Measurements from ENCODE around the gene ANO9. TPM values are rescaled to one million over a fixed set of nuclear protein-coding genes. Genes with fewer than 3 reads are reported as not detected.
"Not testable (repeated sequence)": the region's sequence is repeated elsewhere in the genome, so short reads cannot be mapped to it uniquely, and the experiment has no call there.

ANO9 gene
- total and polyA plus RNA-seq, 4 donors: 0.20 to 0.75 (median 0.40) TPM

- Histone ChIP-seq H3K4me1 (ENCODE audit: control insufficient read depth in 4 of 4, insufficient read depth in 4 of 4, low read length in 3 of 4) (peaks cover 0 to 2% (median under 1%) of the 10 kb centered on the region in 4 donors), H3K27me3 (ENCODE audit: control insufficient read depth in 4 of 4, insufficient read depth in 4 of 4, low read length in 3 of 4) (no peaks in the 10 kb centered on the region), H3K36me3 (ENCODE audit: control insufficient read depth in 4 of 4, insufficient read depth in 3 of 4, low read depth in 1 of 4, low read length in 3 of 4) (no peaks in the 10 kb centered on the region), H3K27ac (ENCODE audit: low read depth in 1 of 2, low read length in 2 of 2) (no peak overlapping the region), H3K4me3 (ENCODE audit: low read depth in 1 of 3, low read length in 3 of 3) (no peak overlapping the region), H3K9ac (ENCODE audit: low read depth in 1 of 2, low read length in 2 of 2) (no peak overlapping the region), H3K9me3 (ENCODE audit: control insufficient read depth in 4 of 4, low read length in 3 of 4) (peaks cover 0 to 1% (median under 1%) of the 10 kb centered on the region in 4 donors)
- 84% methylated on average over 38 of the region's 38 CpGs for WGBS
- TF ChIP-seq FOXA2 (IDR thresholded peaks at IDR 0.05) (no peak), RAD21 (IDR thresholded peaks at IDR 0.05) (no peak), FOXA1 (IDR thresholded peaks at IDR 0.05) (no peak)
- no peak for DNase-seq (ENCODE audit: low spot score)
Measured at GRCh38 chr11:391117-392017, 50.4 kb downstream of the ANO9 start.

- no peaks in the 10 kb centered on the region for H3K27me3 ChIP-seq (ENCODE audit: control insufficient read depth in 4 of 4, insufficient read depth in 4 of 4, low read length in 3 of 4)
- H3K4me3 ChIP-seq (ENCODE audit: low read depth in 1 of 3, low read length in 3 of 3): no peak overlapping the region
- no peak overlapping the region for H3K9ac ChIP-seq (ENCODE audit: low read depth in 1 of 2, low read length in 2 of 2)
- WGBS: 71% methylated on average over 11 of the region's 11 CpGs
- H3K4me1 ChIP-seq (ENCODE audit: control insufficient read depth in 4 of 4, insufficient read depth in 4 of 4, low read length in 3 of 4): no peaks in the 10 kb centered on the region
- no peak overlapping the region for H3K27ac ChIP-seq (ENCODE audit: low read depth in 1 of 2, low read length in 2 of 2)
- DNase-seq (ENCODE audit: low spot score): no peak
- H3K36me3 ChIP-seq (ENCODE audit: control insufficient read depth in 4 of 4, insufficient read depth in 3 of 4, low read depth in 1 of 4, low read length in 3 of 4): no peaks in the 10 kb centered on the region
- H3K9me3 ChIP-seq (ENCODE audit: control insufficient read depth in 4 of 4, low read length in 3 of 4): peaks cover 0 to 2% (median under 1%) of the 10 kb centered on the region in 4 donors
- TF ChIP-seq JUND (IDR thresholded peaks at IDR 0.05): no peak
- no peak for TF ChIP-seq TAF1 (conservative IDR thresholded peaks at IDR 0.05)
- no peak for TF ChIP-seq YY1 (IDR thresholded peaks at IDR 0.05)
- TF ChIP-seq EGR1 (IDR thresholded peaks at IDR 0.05; ENCODE audit: low read depth in 2 of 2): no peak
- no peak for TF ChIP-seq SP1 (IDR thresholded peaks at IDR 0.05)
- no peak for TF ChIP-seq CTCF (IDR thresholded peaks at IDR 0.05; ENCODE audit: low read depth, low read length, missing input control)
- TF ChIP-seq GABPA (IDR thresholded peaks at IDR 0.05 in 1 of 2, conservative IDR thresholded peaks at IDR 0.05 in 1 of 2): no peak
Measured at GRCh38 chr11:390175-390574, 51.6 kb downstream of the ANO9 start.

- DNase-seq (ENCODE audit: low spot score); H3K27ac ChIP-seq (ENCODE audit: low read depth in 1 of 2, low read length in 2 of 2); H3K9me3 ChIP-seq (ENCODE audit: control insufficient read depth in 4 of 4, low read length in 3 of 4); H3K4me1 ChIP-seq (ENCODE audit: control insufficient read depth in 4 of 4, insufficient read depth in 4 of 4, low read length in 3 of 4); H3K4me3 ChIP-seq (ENCODE audit: low read depth in 1 of 3, low read length in 3 of 3); H3K9ac ChIP-seq (ENCODE audit: low read depth in 1 of 2, low read length in 2 of 2); H3K27me3 ChIP-seq (ENCODE audit: control insufficient read depth in 4 of 4, insufficient read depth in 4 of 4, low read length in 3 of 4); H3K36me3 ChIP-seq (ENCODE audit: control insufficient read depth in 4 of 4, insufficient read depth in 3 of 4, low read depth in 1 of 4, low read length in 3 of 4): not testable (repeated sequence)
- 80% methylated on average over 17 of the region's 17 CpGs for WGBS
Measured at GRCh38 chr11:389369-389768, 52.4 kb downstream of the ANO9 start.

GRCh38 chr11:387193-387793 lies 54.5 kb downstream of the ANO9 start:
- H3K27ac ChIP-seq (ENCODE audit: low read depth in 1 of 2, low read length in 2 of 2): no peak overlapping the region
- TF ChIP-seq REST (IDR thresholded peaks at IDR 0.05) (no peak), ATF3 (IDR thresholded peaks at IDR 0.05) (no peak), YY1 (IDR thresholded peaks at IDR 0.05) (no peak), RAD21 (IDR thresholded peaks at IDR 0.05) (no peak), FOXA1 (IDR thresholded peaks at IDR 0.05) (no peak), HNF4G (IDR thresholded peaks at IDR 0.05) (no peak), HNF4A (conservative IDR thresholded peaks at IDR 0.05) (no peak)
- H3K9me3 ChIP-seq (ENCODE audit: control insufficient read depth in 4 of 4, low read length in 3 of 4): peaks cover 0 to 2% (median under 1%) of the 10 kb centered on the region in 4 donors
- DNase-seq (ENCODE audit: low spot score): no peak
- H3K4me3 ChIP-seq (ENCODE audit: low read depth in 1 of 3, low read length in 3 of 3): no peak overlapping the region
- WGBS: 68% methylated on average over 4 of the region's 4 CpGs
- no peaks in the 10 kb centered on the region for H3K27me3 ChIP-seq (ENCODE audit: control insufficient read depth in 4 of 4, insufficient read depth in 4 of 4, low read length in 3 of 4)
- H3K9ac ChIP-seq (ENCODE audit: low read depth in 1 of 2, low read length in 2 of 2): no peak overlapping the region
- no peaks in the 10 kb centered on the region for H3K36me3 ChIP-seq (ENCODE audit: control insufficient read depth in 4 of 4, insufficient read depth in 3 of 4, low read depth in 1 of 4, low read length in 3 of 4)
- H3K4me1 ChIP-seq (ENCODE audit: control insufficient read depth in 4 of 4, insufficient read depth in 4 of 4, low read length in 3 of 4): no peaks in the 10 kb centered on the region

Data from liver (tissue), 9 donors.